ENCODE data around the gene OPCML. TPM values are rescaled to one million over a fixed set of nuclear protein-coding genes. Genes with fewer than 3 reads are reported as not detected.

Gene OPCML
- total RNA-seq, 1 donor from 2014 or later: 1.2 TPM

DNA sequence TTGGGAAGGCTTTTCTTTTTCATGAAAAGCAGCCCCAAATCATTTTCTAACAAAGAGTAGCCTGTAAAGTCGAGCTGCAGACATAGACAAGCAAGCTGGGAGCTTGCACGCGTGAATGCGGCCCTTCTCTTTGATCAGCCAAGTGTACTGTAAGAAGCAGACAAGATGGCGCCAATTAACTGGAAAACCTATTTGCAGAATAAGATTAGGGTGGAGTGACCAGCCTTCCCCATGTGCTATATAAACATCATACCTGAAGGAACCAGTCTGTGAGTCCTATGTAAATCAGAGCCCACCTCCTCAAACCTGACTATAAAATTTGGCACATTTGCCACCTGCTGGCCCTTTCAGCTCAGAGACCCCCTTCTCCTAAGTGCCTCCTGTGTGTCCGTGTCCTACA, 982.7 kb downstream of the OPCML start:
- Mint-ChIP-seq H3K27ac (ENCODE audit: unreplicated experiment) (peak overlapping the region; percentile 53), H3K9me3 (peaks cover 10% of the 10 kb centered on the region), H3K4me3 (no peak overlapping the region), H3K4me1 (no peaks in the 10 kb centered on the region), H3K27me3 (ENCODE audit: low read depth) (no peaks in the 10 kb centered on the region), H3K36me3 (ENCODE audit: low read depth) (no peaks in the 10 kb centered on the region)
- DNase-seq (ENCODE audit: low read depth, low spot score): no peak
- TF ChIP-seq, protein P1, sequence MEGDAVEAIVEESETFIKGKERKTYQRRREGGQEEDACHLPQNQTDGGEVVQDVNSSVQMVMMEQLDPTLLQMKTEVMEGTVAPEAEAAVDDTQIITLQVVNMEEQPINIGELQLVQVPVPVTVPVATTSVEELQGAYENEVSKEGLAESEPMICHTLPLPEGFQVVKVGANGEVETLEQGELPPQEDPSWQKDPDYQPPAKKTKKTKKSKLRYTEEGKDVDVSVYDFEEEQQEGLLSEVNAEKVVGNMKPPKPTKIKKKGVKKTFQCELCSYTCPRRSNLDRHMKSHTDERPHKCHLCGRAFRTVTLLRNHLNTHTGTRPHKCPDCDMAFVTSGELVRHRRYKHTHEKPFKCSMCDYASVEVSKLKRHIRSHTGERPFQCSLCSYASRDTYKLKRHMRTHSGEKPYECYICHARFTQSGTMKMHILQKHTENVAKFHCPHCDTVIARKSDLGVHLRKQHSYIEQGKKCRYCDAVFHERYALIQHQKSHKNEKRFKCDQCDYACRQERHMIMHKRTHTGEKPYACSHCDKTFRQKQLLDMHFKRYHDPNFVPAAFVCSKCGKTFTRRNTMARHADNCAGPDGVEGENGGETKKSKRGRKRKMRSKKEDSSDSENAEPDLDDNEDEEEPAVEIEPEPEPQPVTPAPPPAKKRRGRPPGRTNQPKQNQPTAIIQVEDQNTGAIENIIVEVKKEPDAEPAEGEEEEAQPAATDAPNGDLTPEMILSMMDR (conservative IDR thresholded peaks at IDR 0.05): no peak

DNA sequence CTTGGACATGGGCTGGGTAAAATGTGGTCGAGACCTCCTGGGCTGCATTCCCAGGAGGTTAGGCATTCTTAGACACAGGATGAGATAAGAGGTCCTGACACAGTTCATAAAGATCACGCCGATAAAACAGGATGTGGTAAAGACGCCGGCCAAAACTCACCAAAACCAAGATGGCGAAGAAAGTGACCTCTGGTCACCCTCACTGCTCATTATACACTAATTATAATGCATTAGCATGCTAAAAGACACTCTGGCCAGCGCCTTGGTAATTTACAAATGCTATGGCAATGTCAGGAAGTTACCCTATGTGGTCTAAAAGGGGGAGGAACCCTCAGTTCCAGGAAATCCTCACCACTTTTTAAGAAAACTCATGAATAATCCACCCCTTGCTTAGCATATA, 983.3 kb downstream of the OPCML start:
- DNase-seq (ENCODE audit: low read depth, low spot score): no peak
- H3K36me3 Mint-ChIP-seq (ENCODE audit: low read depth): no peaks in the 10 kb centered on the region
- H3K27me3 Mint-ChIP-seq (ENCODE audit: low read depth): no peaks in the 10 kb centered on the region
- no peak overlapping the region for H3K27ac Mint-ChIP-seq (ENCODE audit: unreplicated experiment)
- peaks cover 10% of the 10 kb centered on the region for H3K9me3 Mint-ChIP-seq
- TF ChIP-seq, protein P1 (conservative IDR thresholded peaks at IDR 0.05): no peak
- H3K4me1 Mint-ChIP-seq: no peaks in the 10 kb centered on the region
- H3K4me3 Mint-ChIP-seq: no peak overlapping the region

DNA sequence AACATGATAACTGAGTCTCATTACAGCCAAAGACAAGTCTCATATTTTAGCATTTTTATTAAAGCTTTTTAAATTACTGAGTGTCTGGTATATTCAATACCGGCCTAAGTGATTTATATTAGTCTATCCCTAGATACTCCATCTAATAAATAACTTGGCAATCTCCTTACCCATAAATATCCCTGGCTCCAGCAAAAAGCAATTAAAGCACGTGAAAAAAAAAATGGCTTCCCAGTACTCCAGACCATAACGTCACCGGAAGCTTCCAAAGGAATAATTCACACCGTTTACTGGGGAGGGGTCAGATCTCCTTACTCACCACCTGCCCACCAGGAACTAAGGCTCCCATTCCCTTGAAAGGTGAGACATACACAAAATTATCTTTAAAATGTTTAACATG, 988.3 kb downstream of the OPCML start:
- no peak for DNase-seq (ENCODE audit: low read depth, low spot score)
- H3K4me3 Mint-ChIP-seq: no peak overlapping the region
- H3K9me3 Mint-ChIP-seq: no peaks in the 10 kb centered on the region
- H3K36me3 Mint-ChIP-seq (ENCODE audit: low read depth): no peaks in the 10 kb centered on the region
- TF ChIP-seq, protein P1 (conservative IDR thresholded peaks at IDR 0.05): no peak
- no peaks in the 10 kb centered on the region for H3K4me1 Mint-ChIP-seq
- no peaks in the 10 kb centered on the region for H3K27me3 Mint-ChIP-seq (ENCODE audit: low read depth)
- no peak overlapping the region for H3K27ac Mint-ChIP-seq (ENCODE audit: unreplicated experiment)

DNA sequence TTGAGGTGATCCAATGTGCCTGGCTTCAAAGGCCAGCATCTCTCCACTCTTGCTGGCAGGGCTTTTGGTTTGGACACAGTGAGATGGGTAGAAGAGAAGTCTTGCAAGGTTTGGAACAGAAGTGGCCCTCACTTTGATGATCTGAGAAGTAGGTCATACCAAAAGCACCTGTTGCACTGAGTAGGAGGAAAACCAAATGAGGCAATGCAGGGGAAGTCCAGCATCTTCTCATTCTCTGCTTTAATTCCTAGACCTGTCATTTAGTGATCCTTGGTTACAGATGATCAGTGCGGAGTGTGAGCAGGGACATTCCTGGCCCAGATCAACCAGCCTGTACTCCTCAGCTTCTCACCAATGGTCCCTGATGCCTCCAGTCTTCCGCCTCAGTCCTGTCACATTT, 990.5 kb downstream of the OPCML start:
- DNase-seq (ENCODE audit: low read depth, low spot score): no peak
- no peaks in the 10 kb centered on the region for H3K36me3 Mint-ChIP-seq (ENCODE audit: low read depth)
- no peak overlapping the region for H3K4me3 Mint-ChIP-seq
- TF ChIP-seq, protein P1 (conservative IDR thresholded peaks at IDR 0.05): no peak
- H3K27me3 Mint-ChIP-seq (ENCODE audit: low read depth): no peaks in the 10 kb centered on the region
- H3K27ac Mint-ChIP-seq (ENCODE audit: unreplicated experiment): no peak overlapping the region
- H3K9me3 Mint-ChIP-seq: no peaks in the 10 kb centered on the region
- no peaks in the 10 kb centered on the region for H3K4me1 Mint-ChIP-seq

DNA sequence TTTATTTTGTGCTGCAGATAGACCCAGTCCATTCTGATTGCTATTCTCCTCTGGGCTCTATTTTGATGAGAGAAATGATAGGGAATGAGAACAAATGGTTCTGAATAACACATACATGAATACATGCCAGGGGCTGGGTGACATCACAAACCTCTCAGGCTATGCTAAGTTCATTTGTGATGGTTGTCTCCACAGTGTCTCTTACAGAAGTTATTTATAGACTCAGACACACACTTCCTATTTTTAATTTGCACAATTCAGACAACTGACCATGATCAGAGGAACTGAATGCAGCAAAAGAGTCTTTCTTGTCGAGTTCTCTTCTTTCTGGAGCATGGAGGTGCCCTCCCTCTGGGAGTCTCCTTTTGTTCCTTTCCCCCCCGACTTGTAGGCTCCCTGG, 991.7 kb downstream of the OPCML start:
- H3K9me3 Mint-ChIP-seq: no peaks in the 10 kb centered on the region
- H3K27ac Mint-ChIP-seq (ENCODE audit: unreplicated experiment): no peak overlapping the region
- no peaks in the 10 kb centered on the region for H3K4me1 Mint-ChIP-seq
- no peak overlapping the region for H3K4me3 Mint-ChIP-seq
- TF ChIP-seq, protein P1 (conservative IDR thresholded peaks at IDR 0.05): no peak
- DNase-seq (ENCODE audit: low read depth, low spot score): no peak
- no peaks in the 10 kb centered on the region for H3K27me3 Mint-ChIP-seq (ENCODE audit: low read depth)
- H3K36me3 Mint-ChIP-seq (ENCODE audit: low read depth): no peaks in the 10 kb centered on the region

Measured in neural crest cell (in vitro differentiated cells).